ENCODE results near the gene BTK.
"Not testable (repeated sequence)": the region's sequence is repeated elsewhere in the genome, so short reads cannot be mapped to it uniquely, and the experiment has no call there.

BTK gene

GRCh38 chrX:101326600-101326999 lies 59.4 kb downstream of the BTK start:
- not testable (repeated sequence) for DNase-seq

GRCh38 chrX:101303790-101304189 lies 82.2 kb downstream of the BTK start:
- no peak for DNase-seq

All from amniotic stem cell (primary cell).